ENCODE data around the gene OR6S1.
A peak's percentile ranks its signal among the peaks of the same experiment; 100 is the strongest.

OR6S1 gene

DNA sequence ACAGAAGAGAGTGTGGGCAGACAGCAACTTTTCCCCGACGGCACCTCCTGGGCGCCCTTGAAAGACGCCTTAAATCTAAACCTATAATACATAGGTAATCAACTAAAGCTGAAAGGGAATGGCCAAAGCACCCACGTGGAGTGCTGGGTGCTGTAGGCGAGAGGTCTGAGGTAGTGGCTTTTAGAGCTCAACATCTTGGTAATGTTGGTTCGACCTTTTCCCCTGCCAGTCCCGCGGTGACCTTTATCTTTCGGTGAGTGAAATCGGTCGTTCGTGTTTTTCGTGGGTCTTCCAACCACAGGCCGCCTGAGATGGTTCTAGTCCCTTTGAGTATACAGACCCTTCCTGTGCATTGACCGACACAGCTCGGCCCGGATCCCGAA lies 9.1 kb downstream of the OR6S1 start:
- Histone ChIP-seq H3K4me3 (ENCODE audit: low read depth in 1 of 2, low read length in 2 of 2) (peak overlapping the region; percentile 61 to 70), H3K36me3 (ENCODE audit: control insufficient read depth in 1 of 2, insufficient read depth in 2 of 2, low read length in 2 of 2) (no peaks in the 10 kb centered on the region), H3K27ac (ENCODE audit: low read depth, low read length) (no peak overlapping the region), H3K9me3 (ENCODE audit: control insufficient read depth in 1 of 2, low read length in 2 of 2) (no peaks in the 10 kb centered on the region), H3K9ac (ENCODE audit: low read depth in 1 of 2, low read length in 2 of 2) (peak overlapping the region in 1 of 2 donors; percentile 21), H3K27me3 (ENCODE audit: control insufficient read depth in 1 of 2, insufficient read depth in 2 of 2, low read length in 2 of 2) (peaks cover 5 to 13% of the 10 kb centered on the region in 2 donors), H3K4me1 (ENCODE audit: control insufficient read depth in 1 of 2, insufficient read depth in 2 of 2, low read length in 2 of 2) (peaks cover 15 to 25% of the 10 kb centered on the region in 2 donors)

DNA sequence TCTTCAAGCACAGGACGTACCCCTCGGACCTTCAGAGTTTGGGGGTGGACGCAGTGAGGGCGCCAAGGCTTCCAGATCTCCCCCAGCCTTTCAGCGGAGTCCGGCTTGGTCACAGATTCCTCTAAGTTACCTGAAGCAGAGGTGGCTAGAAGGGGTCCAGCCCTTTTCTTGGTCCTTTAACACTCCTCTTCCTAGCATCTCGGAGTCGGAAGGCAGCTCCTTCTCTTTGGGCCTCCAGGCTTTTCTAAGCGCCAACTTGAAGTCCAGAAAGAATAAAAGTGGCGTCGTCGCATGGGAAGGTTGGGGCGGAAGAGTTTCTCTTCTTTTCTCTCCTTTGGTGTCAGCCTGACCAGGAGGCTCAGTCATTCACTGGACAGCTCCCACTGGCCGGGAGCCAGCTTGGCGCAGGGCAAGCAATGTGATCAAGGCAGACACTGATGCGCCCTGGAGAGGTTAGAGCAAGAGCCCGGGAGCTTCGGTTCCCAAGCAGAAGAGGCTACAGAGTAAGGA lies 9.6 kb downstream of the OR6S1 start:
- H3K27me3 ChIP-seq (ENCODE audit: control insufficient read depth in 1 of 2, insufficient read depth in 2 of 2, low read length in 2 of 2) = peaks cover 5 to 13% of the 10 kb centered on the region in 2 donors
- H3K27ac ChIP-seq (ENCODE audit: low read depth, low read length) = no peak overlapping the region
- H3K9ac ChIP-seq (ENCODE audit: low read depth in 1 of 2, low read length in 2 of 2) = peak overlapping the region in 1 of 2 donors; percentile 16
- peak overlapping the region; percentile 61 to 70 for H3K4me3 ChIP-seq (ENCODE audit: low read depth in 1 of 2, low read length in 2 of 2)
- H3K9me3 ChIP-seq (ENCODE audit: control insufficient read depth in 1 of 2, low read length in 2 of 2) = no peaks in the 10 kb centered on the region
- H3K36me3 ChIP-seq (ENCODE audit: control insufficient read depth in 1 of 2, insufficient read depth in 2 of 2, low read length in 2 of 2) = no peaks in the 10 kb centered on the region
- H3K4me1 ChIP-seq (ENCODE audit: control insufficient read depth in 1 of 2, insufficient read depth in 2 of 2, low read length in 2 of 2) = peaks cover 15 to 25% of the 10 kb centered on the region in 2 donors

DNA sequence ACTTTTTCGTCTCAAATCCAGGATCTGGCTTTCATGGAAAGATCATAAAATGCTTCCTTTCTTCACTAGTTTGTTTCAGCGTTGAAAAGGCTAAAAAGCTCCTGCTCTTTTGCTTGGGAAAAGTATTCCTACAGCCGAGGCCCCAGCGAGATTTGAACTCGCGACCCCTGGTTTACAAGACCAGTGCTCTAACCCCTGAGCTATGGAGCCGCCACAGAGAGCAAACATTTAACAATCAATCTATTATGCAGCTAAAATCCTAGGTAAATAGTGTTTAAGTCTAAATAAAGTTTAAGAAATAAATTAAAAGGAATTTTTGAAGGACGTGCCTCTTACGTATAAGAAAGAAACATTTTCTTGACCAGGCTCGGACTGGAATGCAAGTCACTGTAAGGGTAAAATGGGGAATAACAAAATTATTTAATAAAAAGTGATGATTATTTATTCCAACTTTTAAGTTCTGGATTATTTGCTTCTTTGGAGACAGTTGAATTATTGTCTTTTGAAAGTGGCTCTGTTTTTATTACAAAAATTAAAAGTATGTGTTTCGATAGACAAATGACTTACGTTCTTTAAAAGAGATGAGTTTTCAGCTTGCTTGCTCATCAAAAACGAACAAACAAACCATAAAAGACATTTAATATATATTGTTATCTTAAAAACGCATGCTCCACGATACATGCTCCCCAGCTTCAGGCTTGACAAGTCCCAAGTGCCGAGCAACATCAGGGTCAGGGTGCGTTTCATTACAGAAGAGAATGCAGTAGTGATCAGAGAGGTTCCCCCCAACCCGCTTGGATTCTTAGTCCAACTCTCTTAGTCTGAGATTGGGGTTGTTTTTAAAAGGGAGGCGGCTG lies 10.2 kb downstream of the OR6S1 start:
- Histone ChIP-seq H3K4me3 (ENCODE audit: low read depth in 1 of 2, low read length in 2 of 2) (peak overlapping the region; percentile 61 to 77), H3K9me3 (ENCODE audit: control insufficient read depth in 1 of 2, low read length in 2 of 2) (no peaks in the 10 kb centered on the region), H3K9ac (ENCODE audit: low read depth in 1 of 2, low read length in 2 of 2) (peak overlapping the region; percentile 37 to 59), H3K27me3 (ENCODE audit: control insufficient read depth in 1 of 2, insufficient read depth in 2 of 2, low read length in 2 of 2) (peaks cover 5 to 13% of the 10 kb centered on the region in 2 donors), H3K36me3 (ENCODE audit: control insufficient read depth in 1 of 2, insufficient read depth in 2 of 2, low read length in 2 of 2) (no peaks in the 10 kb centered on the region), H3K27ac (ENCODE audit: low read depth, low read length) (no peak overlapping the region), H3K4me1 (ENCODE audit: control insufficient read depth in 1 of 2, insufficient read depth in 2 of 2, low read length in 2 of 2) (peaks cover 15 to 25% of the 10 kb centered on the region in 2 donors)

DNA sequence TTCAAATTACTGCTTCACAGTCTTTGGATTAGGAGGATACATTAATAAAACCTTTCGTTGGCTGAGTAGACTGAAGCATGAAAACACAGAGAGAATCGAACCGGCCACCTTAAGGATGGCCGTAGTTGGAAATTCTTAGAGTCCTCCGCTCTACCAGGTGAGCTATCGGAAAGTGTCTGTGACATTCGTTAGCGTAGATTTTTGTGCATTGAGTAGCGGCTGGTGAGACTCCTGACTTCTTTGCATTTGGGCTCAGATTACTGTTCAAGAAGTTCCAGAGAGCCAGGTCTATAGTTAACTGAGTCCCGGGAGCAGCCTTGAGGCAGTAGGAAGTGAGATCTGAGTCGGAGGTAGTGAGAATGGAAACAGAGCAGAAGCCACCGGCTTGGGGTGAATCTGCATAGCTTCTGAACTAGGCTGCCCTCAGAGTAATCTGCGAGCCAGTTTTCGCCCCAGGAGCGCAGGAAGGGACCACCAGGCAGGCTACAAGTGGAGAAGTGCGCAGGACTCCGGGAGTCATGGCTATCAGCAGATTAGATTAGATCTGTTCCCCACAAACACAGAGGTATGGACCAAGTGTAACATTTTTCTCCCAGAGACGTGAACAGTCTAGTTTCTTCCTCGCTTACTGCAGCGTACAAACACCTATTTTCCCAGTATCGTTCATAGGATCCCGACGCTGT lies 11.0 kb downstream of the OR6S1 start:
- H3K4me1 ChIP-seq (ENCODE audit: control insufficient read depth in 1 of 2, insufficient read depth in 2 of 2, low read length in 2 of 2) = peaks cover 15 to 25% of the 10 kb centered on the region in 2 donors
- peak overlapping the region; percentile 37 to 59 for H3K9ac ChIP-seq (ENCODE audit: low read depth in 1 of 2, low read length in 2 of 2)
- no peaks in the 10 kb centered on the region for H3K36me3 ChIP-seq (ENCODE audit: control insufficient read depth in 1 of 2, insufficient read depth in 2 of 2, low read length in 2 of 2)
- peaks cover 5 to 13% of the 10 kb centered on the region in 2 donors for H3K27me3 ChIP-seq (ENCODE audit: control insufficient read depth in 1 of 2, insufficient read depth in 2 of 2, low read length in 2 of 2)
- no peaks in the 10 kb centered on the region for H3K9me3 ChIP-seq (ENCODE audit: control insufficient read depth in 1 of 2, low read length in 2 of 2)
- no peak overlapping the region for H3K27ac ChIP-seq (ENCODE audit: low read depth, low read length)
- peak overlapping the region; percentile 61 to 77 for H3K4me3 ChIP-seq (ENCODE audit: low read depth in 1 of 2, low read length in 2 of 2)

DNA sequence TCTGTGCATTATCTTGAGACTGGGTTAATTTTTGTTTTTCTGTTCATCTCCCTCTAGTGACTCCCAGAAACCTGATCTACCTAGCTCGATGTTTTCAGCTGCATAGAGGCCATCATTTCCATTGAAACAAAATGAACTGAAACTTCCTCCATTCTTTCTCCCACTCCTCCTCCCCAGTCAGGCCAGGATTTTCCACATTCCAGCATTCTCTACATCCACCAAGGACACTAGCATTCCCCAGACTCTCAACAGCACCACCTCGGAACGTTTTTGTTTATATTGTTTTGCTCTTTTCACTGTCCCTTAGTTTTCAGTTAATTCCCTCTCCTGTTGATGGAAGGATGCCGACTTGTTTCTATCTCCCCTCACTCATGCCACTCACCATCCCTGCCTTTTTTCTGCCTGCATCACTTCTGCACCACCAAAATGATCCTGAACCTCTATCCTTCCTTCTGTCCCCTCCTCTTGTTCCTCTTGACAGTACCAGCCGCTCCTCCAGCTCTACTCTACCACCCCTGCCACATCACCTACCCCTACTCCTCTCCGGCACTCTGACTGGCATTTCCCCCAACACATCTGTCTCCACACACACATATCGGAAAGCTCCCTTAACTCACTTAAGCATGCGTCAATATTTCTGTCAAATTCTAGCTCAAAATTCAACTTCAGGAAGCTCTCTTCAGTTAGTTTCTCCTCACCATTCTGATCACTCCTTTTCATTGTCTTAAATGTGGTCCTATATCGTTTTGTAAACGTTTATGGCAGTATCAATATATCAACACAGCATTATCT lies 13.2 kb downstream of the OR6S1 start:
- H3K27me3 ChIP-seq (ENCODE audit: control insufficient read depth in 1 of 2, insufficient read depth in 2 of 2, low read length in 2 of 2) = peaks cover 2 to 11% of the 10 kb centered on the region in 2 donors

DNA sequence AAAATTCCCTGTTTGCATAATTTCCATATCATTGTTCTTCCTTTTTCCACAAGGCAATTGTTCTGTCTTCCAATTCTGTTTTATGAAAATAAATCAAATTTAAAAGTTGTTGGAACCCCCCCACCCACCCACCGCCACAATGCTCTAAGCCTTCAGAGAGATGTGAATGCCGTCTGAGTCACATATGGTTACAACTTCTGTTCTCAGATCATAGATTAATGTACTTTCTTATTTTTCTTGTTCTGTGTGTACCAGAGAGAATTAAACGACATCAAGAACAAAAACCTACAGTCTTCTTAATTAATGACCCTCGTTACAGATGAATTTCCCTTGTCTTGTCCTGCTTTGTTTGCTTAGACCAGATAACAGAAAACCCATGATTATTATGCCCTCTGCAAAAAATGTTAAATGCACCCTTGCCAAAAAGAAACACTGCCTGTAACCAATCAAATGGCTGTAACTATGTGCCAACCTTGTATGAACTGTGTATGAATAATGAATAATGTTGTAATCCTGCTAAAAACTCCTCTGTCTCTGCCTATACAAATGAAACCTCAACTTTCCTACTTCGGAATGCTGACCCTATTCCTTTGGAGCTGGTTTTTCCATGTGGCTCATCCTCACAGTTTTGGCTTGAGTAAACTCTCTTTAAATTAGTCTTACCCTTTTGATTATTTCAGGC lies 14.0 kb downstream of the OR6S1 start:
- H3K27me3 ChIP-seq (ENCODE audit: control insufficient read depth in 1 of 2, insufficient read depth in 2 of 2, low read length in 2 of 2) = peaks cover 0 to 5% of the 10 kb centered on the region in 2 donors
- H3K4me1 ChIP-seq (ENCODE audit: control insufficient read depth in 1 of 2, insufficient read depth in 2 of 2, low read length in 2 of 2) = peaks cover 25% of the 10 kb centered on the region in 2 donors
- H3K27ac ChIP-seq (ENCODE audit: low read depth, low read length) = no peak overlapping the region

More for the DNA sequence above, 13.2 kb downstream of the OR6S1 start:
- H3K4me1 ChIP-seq (ENCODE audit: control insufficient read depth in 1 of 2, insufficient read depth in 2 of 2, low read length in 2 of 2) = peaks cover 23 to 33% of the 10 kb centered on the region in 2 donors
- H3K4me3 ChIP-seq (ENCODE audit: low read depth in 1 of 2, low read length in 2 of 2) = no peak overlapping the region
- H3K9ac ChIP-seq (ENCODE audit: low read depth in 1 of 2, low read length in 2 of 2) = no peak overlapping the region
- H3K27ac ChIP-seq (ENCODE audit: low read depth, low read length) = no peak overlapping the region
- no peaks in the 10 kb centered on the region for H3K36me3 ChIP-seq (ENCODE audit: control insufficient read depth in 1 of 2, insufficient read depth in 2 of 2, low read length in 2 of 2)
- H3K9me3 ChIP-seq (ENCODE audit: control insufficient read depth in 1 of 2, low read length in 2 of 2) = no peaks in the 10 kb centered on the region

DNA sequence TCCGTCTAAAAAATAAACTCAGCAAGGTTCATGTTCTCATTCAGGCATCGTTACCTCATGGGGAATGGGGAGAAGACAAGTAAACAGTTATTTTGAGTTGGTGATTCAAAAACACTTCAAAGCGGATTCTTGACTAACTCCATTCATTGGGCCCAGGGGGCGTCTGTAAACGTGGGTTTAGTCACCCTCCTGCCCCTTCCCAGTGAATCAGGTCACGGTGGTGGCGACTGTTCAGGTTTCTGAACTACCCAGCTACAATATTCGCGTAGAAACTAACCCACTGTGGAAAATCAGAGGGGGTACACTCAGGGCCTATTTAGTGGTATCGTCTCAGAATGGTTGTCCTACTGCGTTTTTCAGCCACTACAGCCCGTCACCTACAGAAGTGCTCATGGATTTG lies 15.2 kb downstream of the OR6S1 start:
- H3K27ac ChIP-seq (ENCODE audit: low read depth, low read length) = no peak overlapping the region

More for the DNA sequence above, 14.0 kb downstream of the OR6S1 start:
- H3K9ac ChIP-seq (ENCODE audit: low read depth in 1 of 2, low read length in 2 of 2) = no peak overlapping the region
- no peaks in the 10 kb centered on the region for H3K9me3 ChIP-seq (ENCODE audit: control insufficient read depth in 1 of 2, low read length in 2 of 2)
- no peak overlapping the region for H3K4me3 ChIP-seq (ENCODE audit: low read depth in 1 of 2, low read length in 2 of 2)
- H3K36me3 ChIP-seq (ENCODE audit: control insufficient read depth in 1 of 2, insufficient read depth in 2 of 2, low read length in 2 of 2) = no peaks in the 10 kb centered on the region

DNA sequence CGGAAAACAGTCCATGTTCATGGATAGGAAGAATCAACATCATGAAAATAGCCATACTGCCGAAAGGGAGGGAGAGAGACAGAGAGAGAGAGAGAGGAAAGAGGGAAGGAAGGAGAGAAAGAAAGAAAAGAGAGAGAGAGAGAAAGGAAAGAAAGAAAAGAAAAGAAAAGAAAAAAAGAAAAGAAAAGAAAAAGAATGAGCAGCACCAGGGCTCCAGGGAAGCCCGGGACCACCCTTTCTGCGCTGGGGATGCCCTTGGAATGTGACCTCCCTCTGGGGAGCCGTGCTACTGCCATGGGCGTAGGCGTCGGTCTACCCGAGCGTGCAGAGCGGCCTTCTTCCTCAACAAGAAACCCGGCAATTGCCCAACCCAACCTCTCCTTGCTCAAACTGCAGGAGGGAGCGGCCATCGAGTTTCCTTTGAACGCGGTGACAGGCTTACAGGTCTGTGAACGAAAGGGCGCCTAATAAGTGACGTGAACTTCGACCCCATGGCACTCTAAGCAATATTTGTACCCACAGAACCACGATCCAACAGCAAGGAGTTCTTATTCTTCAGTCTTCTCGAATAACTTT lies 16.9 kb downstream of the OR6S1 start:
- Histone ChIP-seq H3K4me1 (ENCODE audit: control insufficient read depth in 1 of 2, insufficient read depth in 2 of 2, low read length in 2 of 2) (peaks cover 15 to 17% of the 10 kb centered on the region in 2 donors), H3K27me3 (ENCODE audit: control insufficient read depth in 1 of 2, insufficient read depth in 2 of 2, low read length in 2 of 2) (peaks cover 0 to 5% of the 10 kb centered on the region in 2 donors), H3K9me3 (ENCODE audit: control insufficient read depth in 1 of 2, low read length in 2 of 2) (no peaks in the 10 kb centered on the region), H3K27ac (ENCODE audit: low read depth, low read length) (no peak overlapping the region), H3K9ac (ENCODE audit: low read depth in 1 of 2, low read length in 2 of 2) (peak overlapping the region in 1 of 2 donors; percentile 12), H3K4me3 (ENCODE audit: low read depth in 1 of 2, low read length in 2 of 2) (peak overlapping the region; percentile 48 to 53), H3K36me3 (ENCODE audit: control insufficient read depth in 1 of 2, insufficient read depth in 2 of 2, low read length in 2 of 2) (no peaks in the 10 kb centered on the region)

More for the DNA sequence above, 15.2 kb downstream of the OR6S1 start:
- Histone ChIP-seq H3K4me1 (ENCODE audit: control insufficient read depth in 1 of 2, insufficient read depth in 2 of 2, low read length in 2 of 2) (peaks cover 14 to 17% of the 10 kb centered on the region in 2 donors), H3K27me3 (ENCODE audit: control insufficient read depth in 1 of 2, insufficient read depth in 2 of 2, low read length in 2 of 2) (peaks cover 0 to 5% of the 10 kb centered on the region in 2 donors), H3K36me3 (ENCODE audit: control insufficient read depth in 1 of 2, insufficient read depth in 2 of 2, low read length in 2 of 2) (no peaks in the 10 kb centered on the region), H3K9me3 (ENCODE audit: control insufficient read depth in 1 of 2, low read length in 2 of 2) (no peaks in the 10 kb centered on the region), H3K9ac (ENCODE audit: low read depth in 1 of 2, low read length in 2 of 2) (no peak overlapping the region), H3K4me3 (ENCODE audit: low read depth in 1 of 2, low read length in 2 of 2) (no peak overlapping the region)

DNA sequence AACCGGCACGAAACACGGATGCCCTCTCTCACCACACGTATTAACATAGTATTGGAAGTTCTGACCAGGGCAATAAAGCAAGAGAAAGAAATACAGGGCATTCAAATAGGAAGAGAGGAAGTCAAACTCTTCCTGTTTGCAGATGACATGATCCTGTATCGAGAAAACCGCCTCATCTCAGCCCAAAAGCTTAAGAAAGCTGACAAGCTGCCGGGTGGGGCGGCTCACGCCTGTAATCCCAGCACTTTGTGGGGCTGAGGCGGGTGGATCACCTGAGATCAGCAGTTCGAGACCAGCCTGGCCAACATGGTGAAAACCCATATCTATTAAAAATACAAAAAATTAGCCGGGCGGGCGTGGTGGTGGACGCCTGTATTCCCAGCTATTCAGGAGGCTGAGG lies 17.7 kb downstream of the OR6S1 start:
- no peaks in the 10 kb centered on the region for H3K36me3 ChIP-seq (ENCODE audit: control insufficient read depth in 1 of 2, insufficient read depth in 2 of 2, low read length in 2 of 2)
- peaks cover 15 to 17% of the 10 kb centered on the region in 2 donors for H3K4me1 ChIP-seq (ENCODE audit: control insufficient read depth in 1 of 2, insufficient read depth in 2 of 2, low read length in 2 of 2)
- H3K27me3 ChIP-seq (ENCODE audit: control insufficient read depth in 1 of 2, insufficient read depth in 2 of 2, low read length in 2 of 2) = peaks cover 0 to 5% of the 10 kb centered on the region in 2 donors
- H3K9me3 ChIP-seq (ENCODE audit: control insufficient read depth in 1 of 2, low read length in 2 of 2) = no peaks in the 10 kb centered on the region
- H3K9ac ChIP-seq (ENCODE audit: low read depth in 1 of 2, low read length in 2 of 2) = no peak overlapping the region
- H3K27ac ChIP-seq (ENCODE audit: low read depth, low read length) = no peak overlapping the region
- no peak overlapping the region for H3K4me3 ChIP-seq (ENCODE audit: low read depth in 1 of 2, low read length in 2 of 2)

Data from duodenal mucosa (tissue), 2 donors.